CD4-positive, alpha-beta T cell treated with Interleukin-15 for 4 hours (primary cell): ENCODE data around the gene MTHFD1.
"Not testable (repeated sequence)": the region's sequence is repeated elsewhere in the genome, so short reads cannot be mapped to it uniquely, and the experiment has no call there.

Experiments used
- DNase-seq: peaks from one replicate; pipeline ENCODE4 v3.0.0-alpha.2; 2020; ENCODE audit warnings: low spot score

Gene MTHFD1

DNA sequence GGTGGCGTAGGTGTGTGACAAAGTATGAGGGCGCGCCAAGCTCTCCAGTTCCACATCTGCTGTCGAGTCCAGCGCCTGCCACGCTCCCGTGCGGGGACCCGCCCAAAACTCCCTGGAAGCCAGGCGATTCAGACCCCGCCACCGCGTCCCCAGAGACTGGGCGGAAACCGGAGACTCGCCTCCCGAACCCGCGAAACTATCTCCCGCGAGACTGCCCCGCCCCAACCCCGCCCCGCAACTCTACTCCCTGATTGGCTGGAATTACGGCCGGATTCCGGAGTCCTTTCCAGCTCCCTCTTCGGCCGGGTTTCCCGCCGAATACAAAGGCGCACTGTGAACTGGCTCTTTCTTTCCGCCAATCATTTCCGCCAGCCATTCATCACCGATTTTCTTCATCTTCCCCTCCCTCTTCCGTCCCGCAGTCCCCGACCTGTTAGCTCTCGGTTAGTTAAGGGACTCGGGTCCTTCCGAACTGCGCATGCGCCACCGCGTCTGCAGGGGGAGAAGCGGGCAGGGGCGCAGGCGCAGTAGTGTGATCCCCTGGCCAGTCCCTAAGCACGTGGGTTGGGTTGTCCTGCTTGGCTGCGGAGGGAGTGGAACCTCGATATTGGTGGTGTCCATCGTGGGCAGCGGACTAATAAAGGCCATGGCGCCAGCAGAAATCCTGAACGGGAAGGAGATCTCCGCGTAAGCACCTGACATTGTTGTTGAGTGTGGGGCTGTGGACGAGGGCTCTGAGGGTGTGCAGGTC is at the start of gene MTHFD1:
Gene MTHFD1, plus strand, starts transcription at position 572 of the 751 bp plus-strand sequence. Its CDS starts 75 bp downstream, at position 647.
- peak; percentile 96 for DNase-seq

DNA sequence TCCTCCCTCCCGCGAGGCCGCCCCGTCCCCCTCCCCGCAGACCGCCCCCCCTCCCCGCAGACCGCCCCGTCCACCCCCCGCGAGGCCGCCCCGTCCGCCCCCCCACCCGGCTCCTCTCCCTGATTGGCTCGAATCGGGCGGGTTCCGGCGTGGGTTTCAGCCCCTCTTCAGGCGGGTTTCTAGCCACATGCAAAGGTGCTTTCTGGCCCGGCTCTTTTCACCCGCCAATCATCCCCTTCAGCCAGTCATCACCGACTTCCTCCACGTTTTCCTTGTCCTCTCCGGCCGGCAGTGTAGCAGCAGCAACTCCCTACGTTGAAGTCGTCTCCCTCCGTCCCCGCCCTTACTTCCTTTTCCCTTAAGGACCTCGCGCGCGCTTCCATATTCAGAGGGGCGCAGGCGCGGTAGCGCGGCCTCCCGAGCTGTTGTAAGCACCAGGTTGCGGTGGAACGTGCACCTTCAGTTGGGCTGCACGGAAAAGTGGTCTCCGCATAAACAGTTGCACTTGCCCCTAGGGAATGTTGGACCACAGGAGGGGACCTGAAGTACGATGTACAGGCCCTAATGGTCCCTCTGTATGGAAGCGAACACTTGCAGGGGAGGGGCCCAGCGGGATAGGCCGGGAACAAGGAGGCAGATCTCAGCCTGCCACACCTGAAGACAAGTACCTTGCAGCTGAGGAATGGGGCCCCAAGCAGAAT is 49.4 kb upstream of the MTHFD1 start:
- peak; percentile 91 for DNase-seq

GRCh38 chr14:64340560-64341196 is 47.5 kb upstream of the MTHFD1 start:
- no peak for DNase-seq

DNA sequence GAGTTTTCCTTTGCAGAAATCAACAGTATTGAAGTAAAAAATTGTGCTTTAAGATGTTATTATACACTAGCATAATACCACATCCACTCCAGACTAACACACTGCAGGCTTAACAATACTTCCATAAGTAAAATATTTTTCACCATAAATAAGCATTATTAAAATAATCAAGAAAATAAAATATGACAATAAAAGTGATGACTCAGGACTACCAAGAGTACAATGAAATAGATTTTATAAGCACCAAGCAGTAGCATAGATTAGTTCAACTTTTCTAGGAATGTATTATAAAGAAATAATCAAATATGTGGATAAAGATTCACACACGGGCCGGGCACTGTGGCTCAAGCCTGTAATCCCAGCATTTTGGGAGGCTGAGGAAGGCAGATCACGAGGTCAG is 40.4 kb upstream of the MTHFD1 start:
- DNase-seq, result no peak

GRCh38 chr14:64349741-64350490 is 38.2 kb upstream of the MTHFD1 start:
- DNase-seq, result no peak

DNA sequence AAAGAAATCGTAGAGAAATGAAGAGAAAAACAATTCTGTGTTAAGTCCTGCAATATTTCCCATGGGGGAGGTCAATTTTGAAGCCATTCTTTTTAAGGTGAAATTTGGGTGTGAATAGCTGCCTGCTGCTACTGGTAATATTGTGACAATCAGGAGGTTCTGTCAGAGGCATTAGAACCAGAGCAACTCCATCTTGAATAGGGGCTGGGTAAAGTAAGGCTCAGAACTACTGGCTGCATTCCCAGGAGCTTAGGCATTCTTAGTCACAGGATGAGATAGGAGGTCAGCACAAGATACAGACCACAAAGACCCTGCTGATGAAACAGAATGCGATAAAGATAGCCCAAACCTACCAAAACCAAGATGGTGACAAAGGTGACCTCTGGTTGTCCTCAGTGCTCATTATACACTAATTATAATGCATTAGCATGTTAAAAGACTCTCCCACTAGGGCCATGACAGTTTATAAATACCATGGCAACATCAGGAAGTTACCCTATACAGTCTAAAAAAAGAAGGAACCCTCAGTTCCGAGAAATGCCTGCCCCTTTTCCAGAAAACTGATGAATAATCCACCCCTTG is 24.8 kb upstream of the MTHFD1 start:
- no peak for DNase-seq

DNA sequence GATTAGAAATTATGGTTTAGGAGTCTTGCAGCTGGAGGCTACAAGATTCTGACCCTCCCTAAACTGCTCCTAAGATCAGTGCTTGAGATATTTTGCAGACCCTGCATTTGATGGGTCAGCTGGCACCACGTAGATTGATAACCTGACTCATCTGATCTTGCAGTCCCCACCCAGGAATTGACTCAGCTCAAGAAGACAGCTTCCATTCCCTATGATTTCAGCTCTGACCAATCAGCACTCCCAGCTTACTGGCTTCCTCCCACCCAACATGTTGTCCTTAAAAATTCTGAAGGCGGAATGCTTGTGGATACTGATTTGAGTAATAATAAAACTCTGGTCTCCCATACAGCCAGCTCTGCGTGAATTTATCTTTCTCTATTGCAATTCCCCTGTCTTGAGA is 23.2 kb upstream of the MTHFD1 start:
- DNase-seq, result no peak

GRCh38 chr14:64365358-64365889 is 22.7 kb upstream of the MTHFD1 start:
- DNase-seq, result not testable (repeated sequence)

DNA sequence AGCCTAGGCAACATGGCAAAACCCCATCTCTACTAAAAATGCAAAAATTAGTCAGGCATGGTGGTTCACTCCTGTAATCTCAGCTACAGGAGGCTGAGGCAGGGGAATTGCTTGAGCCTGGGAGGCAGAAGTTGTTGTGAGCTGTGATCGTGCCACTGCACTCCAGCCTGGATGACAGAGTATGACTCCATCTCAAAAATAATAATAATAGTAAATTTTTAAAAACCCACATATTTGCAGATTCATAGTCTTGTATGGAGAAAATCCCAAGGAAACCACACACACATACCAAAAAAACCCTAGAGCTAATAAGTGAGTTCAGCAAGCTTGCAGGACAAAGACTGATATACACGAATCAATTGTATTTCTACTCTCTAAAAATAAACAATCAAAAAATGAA is 19.0 kb upstream of the MTHFD1 start:
- DNase-seq, result no peak

DNA sequence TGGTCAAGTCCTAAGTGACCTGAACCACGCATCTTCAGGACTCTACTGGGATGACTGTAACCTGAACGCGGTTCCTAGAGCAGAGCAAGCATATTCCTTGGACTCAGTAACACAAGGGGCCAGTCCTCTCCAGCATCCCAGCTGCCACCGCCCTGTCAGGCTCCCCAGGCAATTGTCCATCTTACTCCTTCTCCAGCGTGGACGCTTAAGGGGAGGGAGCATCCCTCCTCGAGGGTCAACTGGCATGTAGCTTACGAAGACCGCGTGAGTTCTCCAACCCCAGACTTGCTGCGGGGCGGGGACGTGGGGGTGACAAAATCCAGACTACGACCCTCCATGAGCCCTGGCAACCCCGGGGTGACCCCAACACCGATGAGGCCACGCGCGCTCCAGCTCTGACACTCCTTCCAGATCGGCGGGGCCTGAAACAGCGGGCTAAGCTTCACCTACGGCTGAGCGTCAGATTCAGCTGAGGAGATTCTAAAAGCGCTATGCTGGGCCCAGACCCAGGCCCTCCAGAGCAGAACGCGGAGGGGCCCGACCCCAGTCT is 846 bp upstream of the MTHFD1 start:
- DNase-seq, result no peak

GRCh38 chr14:64388533-64389285 is 556 bp downstream of the MTHFD1 start:
- DNase-seq, result no peak

GRCh38 chr14:64391113-64391725 is 3.1 kb downstream of the MTHFD1 start:
- DNase-seq, result no peak

GRCh38 chr14:64391986-64392385 is 3.8 kb downstream of the MTHFD1 start:
- no peak for DNase-seq

DNA sequence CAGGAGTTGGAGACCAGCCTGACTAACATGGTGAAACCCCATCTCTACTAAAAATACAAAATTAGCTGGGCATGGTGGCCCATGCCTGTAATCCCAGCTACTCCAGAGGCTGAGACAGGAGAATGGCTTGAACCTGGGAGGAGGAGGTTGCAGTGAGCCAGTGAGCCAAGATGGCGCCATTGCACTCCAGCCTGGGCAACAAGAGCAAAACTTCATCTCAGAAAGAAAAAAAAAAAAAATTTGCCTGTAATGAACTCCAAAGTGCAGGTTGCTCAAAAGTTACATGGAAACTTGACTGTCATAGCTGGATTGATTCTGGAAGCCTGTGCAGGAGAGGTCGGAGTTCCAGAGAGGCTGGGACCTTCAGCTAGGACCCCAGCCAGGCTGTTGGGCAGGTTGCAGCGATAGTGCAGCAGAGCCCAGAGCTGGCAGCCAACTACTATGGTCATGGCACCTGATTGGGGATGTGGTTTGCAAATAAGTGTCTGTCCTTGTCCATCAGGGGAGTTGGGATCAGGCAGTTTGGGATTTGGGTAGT is 5.1 kb downstream of the MTHFD1 start:
- not testable (repeated sequence) for DNase-seq

DNA sequence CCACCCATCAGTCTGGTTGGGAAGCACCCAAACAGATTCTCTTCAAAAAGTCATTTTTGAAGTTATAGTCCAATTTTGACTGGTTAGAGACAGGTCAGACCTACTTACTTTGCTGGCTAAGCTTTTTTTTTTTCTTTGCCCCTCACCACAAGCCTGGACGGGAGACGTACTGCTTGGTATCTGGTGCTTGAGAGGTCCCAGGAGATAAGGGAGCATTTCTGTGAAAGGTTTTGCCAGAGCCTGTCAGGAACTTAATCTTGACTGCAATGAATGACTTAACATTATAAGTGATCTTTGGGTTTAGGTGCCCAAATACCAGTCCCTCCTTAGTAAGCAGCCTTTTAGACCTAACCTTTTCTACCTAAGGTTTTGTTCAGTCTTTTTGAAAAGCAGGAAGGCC is 6.3 kb downstream of the MTHFD1 start:
- no peak for DNase-seq

GRCh38 chr14:64394977-64395633 is 7.0 kb downstream of the MTHFD1 start:
- no peak for DNase-seq

DNA sequence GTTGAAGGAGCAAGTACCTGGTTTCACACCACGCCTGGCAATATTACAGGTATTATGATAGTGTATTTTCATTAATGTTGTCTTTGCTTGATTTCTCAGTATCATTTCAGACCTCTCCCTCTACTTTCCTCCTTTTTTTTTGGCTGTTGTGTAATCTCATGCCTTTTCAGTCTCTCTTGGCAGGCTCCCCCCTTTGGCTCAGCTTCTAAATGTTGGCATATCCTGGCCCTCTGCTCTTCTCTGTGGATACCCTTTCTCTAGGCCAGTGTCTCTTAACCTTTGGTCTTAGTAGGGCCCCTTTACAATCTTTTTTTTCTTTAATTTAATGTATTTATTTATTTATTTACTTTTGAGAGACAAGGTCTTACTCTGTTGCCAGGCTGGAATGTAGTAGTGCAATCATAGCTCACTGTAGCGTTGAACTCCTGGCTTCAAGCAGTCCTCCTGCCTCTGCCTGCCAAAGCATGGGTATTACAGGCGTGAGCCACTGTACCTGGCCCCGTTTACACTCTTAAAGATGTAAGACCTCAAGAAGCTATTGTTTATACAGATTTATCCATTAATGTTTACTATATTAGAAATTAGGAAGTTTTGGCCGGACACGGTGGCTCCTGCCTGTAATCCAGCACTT is 12.8 kb downstream of the MTHFD1 start:
- no peak for DNase-seq

- DNase-seq, result no peak
These were observed 13.8 kb downstream of the MTHFD1 start for GRCh38 chr14:64401949-64402348.

DNA sequence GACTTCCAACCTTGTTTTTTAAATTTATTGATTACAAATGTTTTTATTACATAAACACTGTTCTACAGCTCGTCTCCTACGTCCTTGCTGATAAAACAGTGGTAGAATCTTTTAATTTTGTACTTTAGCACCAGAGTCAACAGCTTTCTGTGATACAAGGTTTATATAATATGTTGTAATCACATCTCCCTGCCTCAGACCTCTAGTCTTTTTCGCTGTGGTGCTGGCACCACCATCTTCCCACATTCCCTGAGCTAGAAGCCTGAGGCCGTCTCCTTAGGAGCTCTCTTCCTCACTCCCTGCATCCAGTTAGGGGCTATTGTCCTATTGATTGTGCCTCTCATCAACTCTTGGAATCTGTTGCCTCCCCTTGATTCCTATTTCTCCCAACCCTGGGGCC is 17.1 kb downstream of the MTHFD1 start:
- DNase-seq, result no peak
